OCI-LY3 (cell line): ENCODE measurements around the gene MTX1.

ENCODE experiments used
- CTCF ChIP-seq: fragments of 200-600, 300-600 bp; sonication (generic); IDR thresholded peaks from 2 replicates; pipeline ENCODE4 v1.5.1; 2014; ENCODE audit warnings: antibody characterized with exemption, low read length, low read depth
- EZH2phosphoT487 ChIP-seq: fragments of 200-600 bp; shearing (Covaris generic); IDR thresholded peaks from 2 replicates; pipeline ENCODE4 v1.6.1; 2018; ENCODE audit warnings: antibody characterized with exemption, mixed run types, low read depth

GRCh38 chr1:155166051-155166470 lies 42.4 kb upstream of the MTX1 start:
- TF ChIP-seq EZH2phosphoT487 (no peak), CTCF (no peak)
